ENCODE data around the gene SLC12A4.
"Not testable (repeated sequence)": the region's sequence is repeated elsewhere in the genome, so short reads cannot be mapped to it uniquely, and the experiment has no call there.

SLC12A4 gene

DNA sequence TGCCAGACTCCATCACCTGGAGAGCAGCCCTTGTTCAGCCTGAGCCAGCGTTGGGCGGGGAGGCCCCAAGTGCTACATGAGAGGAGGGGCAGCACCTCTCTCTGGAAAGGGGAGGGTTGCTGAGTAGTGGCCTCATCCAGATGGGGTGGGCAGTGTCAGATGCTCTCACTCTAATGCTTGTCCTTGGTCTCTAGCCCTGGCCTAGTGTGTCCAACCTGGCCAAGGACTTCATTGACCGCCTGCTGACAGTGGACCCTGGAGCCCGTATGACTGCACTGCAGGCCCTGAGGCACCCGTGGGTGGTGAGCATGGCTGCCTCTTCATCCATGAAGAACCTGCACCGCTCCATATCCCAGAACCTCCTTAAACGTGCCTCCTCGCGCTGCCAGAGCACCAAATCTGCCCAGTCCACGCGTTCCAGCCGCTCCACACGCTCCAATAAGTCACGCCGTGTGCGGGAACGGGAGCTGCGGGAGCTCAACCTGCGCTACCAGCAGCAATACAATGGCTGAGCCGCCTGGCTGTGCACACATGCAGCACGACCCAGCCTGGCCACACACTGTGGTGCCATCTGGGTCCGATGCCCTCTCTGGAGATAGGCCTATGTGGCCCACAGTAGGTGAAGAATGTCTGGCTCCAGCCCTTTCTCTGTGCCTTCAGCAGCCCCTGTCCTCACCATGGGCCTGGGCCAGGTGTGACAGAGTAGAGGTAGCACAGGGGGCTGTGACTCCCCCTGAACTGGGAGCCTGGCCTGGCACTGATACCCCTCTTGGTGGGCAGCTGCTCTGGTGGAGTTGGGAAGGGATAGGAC is 41.1 kb downstream of the SLC12A4 start:
- DNase-seq (ENCODE audit: low read depth in 2 of 2): no peak

DNA sequence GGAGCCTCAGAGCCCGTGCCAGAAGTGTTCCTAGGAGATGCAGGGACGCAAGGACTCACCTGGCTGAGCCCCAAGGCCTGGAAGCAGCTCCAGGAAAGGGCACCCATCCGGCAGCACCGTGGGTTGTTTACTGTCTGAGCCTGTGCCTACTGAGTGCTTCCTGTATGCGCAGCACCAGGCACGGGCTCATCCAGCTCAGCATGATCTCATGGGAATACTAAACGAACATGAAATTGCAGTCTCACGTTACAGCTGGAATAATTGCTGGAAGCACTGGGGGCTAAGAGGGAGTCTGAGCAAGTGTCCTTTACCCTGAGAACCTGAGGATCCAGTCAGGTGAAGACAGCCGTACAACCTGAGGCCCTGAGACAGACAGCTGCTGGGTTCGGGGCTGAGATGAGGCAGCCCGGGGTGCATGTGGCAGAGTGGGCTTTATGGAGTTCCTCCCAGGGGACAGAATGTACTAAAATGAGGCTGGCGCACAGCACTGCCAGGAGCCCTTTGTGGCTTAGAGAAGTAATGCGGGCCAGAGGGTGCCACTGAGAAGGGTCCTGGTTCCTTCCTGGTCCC is 42.2 kb downstream of the SLC12A4 start:
- no peak for DNase-seq (ENCODE audit: low read depth in 2 of 2)

DNA sequence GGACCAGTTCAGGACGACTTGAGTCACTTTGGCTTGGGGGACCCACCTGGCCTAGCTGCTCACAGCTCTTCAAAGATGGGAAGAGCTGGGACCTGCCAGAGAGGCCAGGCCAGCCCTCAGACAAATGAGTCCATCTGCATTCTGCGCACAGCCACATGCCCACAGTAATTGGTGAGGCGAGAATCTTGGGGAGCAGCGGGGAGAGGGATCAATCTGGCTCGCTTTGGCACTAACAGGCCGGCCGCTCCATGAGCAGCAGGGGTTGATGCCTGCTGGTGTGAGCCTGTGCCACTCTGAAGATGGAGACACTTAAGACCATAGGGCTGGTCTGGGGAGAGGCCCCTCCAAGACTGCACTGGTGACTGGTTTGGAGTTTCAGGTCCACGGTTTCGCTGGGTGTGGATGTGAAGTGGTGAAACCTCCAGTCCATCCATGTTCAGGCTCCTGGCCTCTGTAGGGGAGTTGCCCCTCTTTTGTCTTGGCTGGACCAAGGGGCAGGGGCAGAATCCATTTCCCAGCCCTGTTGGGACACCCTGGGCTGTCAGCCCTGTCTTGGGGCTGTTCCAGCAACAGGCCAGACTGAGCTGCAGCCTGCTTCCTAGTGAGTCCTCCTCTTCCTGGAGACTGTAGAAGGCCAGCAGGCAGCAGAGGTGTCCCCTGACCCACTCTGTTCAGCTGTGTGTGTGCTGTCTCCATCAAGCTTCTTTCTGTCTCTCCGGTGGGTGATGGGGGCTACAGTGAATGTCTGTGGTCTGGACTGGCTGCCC is 44.1 kb downstream of the SLC12A4 start:
- no peak for DNase-seq (ENCODE audit: low read depth in 2 of 2)

DNA sequence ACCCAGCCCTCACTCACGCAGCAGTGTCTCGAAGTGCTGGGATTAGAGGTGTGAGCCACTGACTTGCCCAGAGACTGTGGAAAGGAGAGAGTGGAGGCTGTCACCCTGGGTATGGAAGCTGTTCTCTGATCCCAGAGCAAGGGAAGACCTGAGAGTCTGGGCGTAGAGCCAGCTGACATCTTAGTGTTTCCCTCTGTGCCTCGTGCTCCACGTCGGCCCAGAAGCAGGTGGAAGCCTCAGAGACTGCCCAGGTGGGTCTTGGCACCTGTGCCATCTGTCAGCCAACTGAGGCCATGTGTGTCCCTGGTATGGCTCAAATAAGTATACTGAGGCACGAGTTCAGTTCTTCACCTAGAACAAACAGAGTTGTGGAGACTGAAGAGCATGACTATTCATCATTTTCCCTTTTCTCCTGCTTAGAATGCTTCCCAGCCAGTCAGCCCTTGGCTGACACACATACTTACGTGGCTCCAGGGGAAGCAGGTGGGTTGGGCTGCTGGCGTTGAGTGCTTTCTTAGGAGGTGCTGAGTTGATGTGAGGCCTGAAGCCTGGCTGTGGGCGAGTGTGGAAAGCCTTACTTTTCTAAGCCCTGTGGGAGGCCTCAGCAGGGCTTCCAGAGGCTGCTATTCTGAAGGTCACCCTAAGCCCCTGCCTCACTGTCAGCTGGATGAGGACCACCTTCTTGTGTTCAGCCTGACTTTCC is 44.9 kb downstream of the SLC12A4 start:
- no peak for DNase-seq (ENCODE audit: low read depth in 2 of 2)

DNA sequence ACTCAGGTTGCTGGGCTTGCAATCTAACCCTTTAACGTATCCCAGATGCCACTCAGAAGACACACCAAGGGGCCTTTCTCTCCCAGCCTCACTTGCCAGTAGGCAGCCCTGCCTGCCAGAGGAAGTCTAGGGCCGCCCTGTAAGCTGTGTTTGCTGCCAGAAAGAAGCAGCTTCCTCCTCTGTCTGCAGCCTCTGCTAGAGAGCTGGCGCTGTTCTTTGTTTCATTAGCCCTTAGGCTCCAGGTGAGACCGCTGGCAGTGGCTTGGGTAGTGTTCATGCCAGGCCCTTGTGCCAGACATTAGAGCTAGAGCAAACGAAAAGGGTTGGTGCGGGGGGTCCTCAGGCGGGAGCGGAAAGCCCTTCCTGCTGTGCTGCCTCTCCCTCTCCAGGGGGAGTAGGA is 45.7 kb downstream of the SLC12A4 start:
- DNase-seq (ENCODE audit: low read depth in 2 of 2): no peak

DNA sequence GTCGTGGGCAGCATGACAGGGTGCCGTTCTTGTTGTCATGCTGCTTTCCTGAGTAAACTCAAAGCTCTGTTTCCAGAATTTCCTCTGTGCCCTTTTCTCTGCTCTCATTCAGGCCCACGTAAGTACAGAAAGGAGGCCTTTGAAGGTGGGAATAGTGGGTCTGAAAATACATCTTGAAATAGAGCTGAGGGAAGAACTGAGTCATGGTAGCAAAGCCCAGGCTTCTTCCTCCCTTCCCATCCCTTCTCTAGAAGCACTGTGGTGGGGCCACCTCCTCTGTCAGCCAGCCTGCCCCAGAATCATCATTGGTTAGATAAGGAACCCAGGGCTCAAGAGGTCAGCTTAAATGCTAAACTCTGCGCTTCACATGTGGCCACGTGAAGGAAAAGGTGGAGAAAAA is 46.2 kb downstream of the SLC12A4 start:
- no peak for DNase-seq (ENCODE audit: low read depth in 2 of 2)

DNA sequence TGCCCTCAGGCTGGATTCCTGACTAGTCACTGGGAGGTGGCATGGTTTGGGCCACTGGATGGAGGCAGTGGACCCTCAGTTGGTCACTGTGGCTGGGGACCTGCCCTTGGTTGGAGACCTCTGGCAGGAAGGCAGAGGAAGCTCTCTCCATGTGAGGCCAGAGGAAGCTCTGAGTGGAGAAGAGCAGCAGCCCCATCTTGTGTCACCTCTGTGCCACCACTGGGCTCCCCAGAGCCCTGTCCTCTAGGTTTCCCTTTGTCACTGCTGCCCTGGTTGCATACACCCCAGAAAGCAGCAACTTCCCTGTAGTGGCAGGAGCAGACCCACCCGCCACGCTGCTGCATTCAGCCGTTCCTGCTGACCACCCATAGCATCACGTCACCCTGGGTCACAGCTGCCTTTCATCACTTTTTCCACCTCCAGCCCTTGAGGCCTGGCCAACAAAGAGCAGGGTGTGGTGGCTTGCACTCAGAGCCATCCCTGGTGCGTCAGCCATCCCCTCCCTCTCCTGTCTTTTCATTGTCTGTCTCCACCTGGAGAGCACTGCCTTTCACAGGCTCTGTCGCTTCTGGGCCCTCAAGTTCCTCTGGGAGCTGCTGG is 48.7 kb downstream of the SLC12A4 start:
- no peak for DNase-seq (ENCODE audit: low read depth in 2 of 2)

DNA sequence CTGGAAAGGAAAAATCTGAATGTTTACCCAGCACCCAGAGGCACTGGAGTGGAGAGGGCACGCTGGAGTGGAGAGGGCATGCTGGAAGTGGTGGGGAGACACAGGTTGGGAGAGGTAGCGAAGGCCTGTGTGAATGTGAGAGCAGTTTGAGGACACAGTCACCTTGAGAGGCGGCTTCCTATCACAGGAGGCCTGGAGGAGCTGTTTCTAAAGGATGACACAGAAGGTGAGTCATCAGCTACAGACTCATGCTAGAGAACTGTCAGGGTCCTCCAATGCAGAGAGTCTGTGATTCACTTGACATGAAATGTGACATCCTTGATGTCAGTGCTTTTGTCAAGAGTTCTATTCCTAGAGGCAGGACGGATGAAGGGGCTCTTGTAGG is 50.6 kb downstream of the SLC12A4 start:
- no peak for DNase-seq (ENCODE audit: low read depth in 2 of 2)

DNA sequence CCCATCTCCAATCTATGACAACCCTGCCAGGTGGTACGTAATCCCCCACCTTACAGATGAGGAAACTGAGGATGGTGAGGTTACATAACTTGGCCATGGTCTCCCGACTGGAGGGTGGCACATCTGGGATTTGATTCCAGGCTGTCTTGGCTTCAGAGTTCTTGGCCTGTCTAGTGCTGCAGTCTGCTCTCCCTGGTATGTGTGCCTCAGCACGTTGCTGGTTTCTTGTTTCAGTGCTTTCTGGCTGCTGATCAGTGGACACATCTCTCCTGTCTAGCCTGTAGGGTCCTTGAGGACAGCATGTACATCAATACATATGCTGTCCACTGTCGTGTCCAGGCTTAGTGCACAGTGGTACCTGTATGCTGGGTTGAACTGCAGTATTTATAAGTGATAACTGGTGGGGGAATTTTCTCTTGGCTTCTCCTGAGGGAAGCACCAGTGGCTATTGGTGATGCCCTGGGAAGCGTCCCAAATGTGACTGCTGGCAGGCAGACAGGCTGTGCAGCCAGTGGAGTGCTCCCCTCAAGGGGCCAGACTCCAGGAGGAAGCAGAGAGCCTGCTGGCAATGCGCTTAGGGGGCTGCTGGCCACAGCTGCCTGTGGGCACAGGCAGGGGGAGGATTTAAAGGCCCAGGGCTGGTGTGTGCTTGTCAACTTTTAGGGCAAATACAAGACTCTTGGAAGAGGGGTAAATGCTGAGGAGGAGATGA is 51.1 kb downstream of the SLC12A4 start:
- no peak for DNase-seq (ENCODE audit: low read depth in 2 of 2)

DNA sequence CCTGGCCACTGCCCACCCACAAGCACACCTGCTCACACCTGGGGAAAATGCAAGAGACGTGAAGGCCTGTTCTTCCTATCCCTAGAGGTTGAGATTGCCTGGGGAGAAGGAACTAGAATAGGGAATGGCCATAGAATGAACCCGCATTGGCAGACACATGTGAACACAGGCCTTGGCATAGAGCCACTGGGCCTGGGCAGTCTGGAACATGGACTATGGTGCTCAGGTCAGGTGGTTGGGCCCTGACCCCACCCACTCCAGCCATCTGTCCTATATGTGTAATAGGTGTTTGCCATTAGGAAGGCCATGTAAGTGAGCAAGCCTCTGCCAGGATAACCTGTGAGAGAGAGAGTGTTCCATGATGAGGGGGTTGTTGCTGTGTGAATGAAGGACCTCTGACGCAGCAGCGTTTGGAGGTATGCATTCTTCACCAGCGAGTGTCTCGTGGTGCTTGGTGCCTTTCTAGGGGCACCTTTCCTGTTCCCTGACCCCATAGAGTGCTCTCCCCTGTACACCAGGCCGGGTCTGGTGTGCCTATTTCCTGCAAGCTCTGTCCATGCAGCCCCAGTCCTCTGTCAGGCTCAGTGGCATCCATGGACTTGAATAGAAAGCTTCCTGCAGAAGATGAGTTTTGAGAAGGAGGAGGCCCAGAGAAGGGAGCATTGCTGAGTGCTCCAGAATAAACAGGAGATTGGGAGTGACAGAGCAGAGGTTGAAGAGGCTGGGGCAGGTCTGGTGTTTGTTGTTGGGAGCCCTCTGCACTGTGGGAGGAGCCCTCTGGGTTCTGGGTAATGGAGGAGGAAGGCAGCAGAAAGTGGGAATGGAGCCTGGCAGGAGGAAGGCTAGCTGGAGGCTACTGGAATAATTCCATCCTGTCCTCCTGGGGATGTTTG is 52.4 kb downstream of the SLC12A4 start:
- DNase-seq (ENCODE audit: low read depth in 2 of 2): no peak

DNA sequence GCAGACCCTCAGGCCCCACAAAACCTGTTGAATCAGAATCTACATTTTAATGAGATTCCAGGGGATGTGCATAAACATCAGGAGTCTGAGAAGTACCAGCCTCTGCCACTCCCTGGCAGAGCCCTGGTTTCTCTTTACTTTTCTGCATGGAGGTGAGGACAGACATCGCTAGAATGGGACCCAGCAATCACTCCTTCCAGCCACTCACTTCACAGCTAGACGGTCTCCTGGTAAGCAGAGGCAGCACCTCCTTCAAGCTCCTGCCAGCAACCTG is 53.0 kb downstream of the SLC12A4 start:
- not testable (repeated sequence) for DNase-seq (ENCODE audit: low read depth in 2 of 2)

DNA sequence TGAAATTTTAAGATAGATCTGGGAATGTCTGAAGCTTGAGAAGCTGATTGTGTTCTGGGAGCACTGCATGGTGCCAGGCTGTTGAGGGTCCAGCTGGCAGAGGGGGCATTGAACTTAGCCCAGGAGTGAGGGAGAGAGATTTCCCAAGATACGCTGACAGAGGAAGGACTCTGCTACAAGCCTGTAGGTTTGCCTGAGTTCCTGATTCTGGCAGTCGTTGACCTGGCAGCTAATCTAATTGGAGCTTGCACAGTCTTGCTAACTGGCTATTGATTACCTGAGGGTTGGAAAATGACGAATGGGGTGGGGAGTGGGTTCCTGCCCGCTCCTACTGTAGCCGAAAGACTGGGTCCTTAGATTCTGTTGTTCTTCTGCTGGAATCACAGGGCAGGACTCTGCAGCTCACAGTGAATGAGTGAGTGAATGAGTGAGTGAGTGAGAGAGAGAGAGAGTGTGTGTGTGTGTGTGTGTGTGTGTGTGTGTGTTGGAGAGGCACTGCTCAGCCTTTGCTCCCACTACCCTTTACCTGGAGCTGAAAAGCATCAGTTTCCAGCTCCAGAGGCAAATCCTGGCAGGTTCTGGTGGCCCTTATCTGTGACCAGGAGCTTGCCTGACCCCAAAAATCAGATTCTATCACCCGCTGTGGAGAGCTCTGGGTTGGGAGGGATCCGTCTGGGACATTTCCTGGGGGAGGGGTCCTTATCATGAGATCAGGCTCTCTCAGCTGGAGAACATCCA is 53.5 kb downstream of the SLC12A4 start:
- no peak for DNase-seq (ENCODE audit: low read depth in 2 of 2)

DNA sequence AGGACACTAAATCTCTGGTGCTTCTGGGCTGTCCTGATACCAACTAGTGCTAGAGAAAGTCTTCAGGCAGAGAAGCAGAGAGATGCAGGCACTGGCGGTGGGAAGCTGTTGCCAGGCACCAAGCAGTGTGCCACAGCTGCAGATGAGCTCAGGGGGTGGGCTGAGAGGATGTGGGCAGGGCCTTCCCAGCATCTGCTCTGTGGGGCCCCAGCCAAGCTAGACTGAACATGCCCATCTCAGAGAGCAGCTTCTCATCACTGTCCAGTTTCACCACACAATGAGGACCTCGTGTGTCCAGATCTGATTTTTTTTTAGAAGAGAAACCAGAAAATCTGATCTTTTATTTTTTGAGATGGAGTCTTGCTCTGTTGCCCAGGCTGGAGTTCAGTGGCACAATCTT is 58.3 kb downstream of the SLC12A4 start:
- DNase-seq (ENCODE audit: low read depth in 2 of 2): no peak

DNA sequence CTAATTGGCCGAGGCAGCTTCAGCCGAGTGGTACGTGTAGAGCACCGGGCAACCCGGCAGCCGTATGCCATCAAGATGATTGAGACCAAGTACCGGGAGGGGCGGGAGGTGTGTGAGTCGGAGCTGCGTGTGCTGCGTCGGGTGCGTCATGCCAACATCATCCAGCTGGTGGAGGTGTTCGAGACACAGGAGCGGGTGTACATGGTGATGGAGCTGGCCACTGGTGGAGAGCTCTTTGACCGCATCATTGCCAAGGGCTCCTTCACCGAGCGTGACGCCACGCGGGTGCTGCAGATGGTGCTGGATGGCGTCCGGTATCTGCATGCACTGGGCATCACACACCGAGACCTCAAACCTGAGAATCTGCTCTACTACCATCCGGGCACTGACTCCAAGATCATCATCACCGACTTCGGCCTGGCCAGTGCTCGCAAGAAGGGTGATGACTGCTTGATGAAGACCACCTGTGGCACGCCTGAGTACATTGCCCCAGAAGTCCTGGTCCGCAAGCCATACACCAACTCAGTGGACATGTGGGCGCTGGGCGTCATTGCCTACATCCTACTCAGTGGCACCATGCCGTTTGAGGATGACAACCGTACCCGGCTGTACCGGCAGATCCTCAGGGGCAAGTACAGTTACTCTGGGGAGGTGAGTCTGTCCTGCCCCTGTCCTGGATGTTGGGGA is 59.2 kb downstream of the SLC12A4 start:
- no peak for DNase-seq (ENCODE audit: low read depth in 2 of 2)

DNA sequence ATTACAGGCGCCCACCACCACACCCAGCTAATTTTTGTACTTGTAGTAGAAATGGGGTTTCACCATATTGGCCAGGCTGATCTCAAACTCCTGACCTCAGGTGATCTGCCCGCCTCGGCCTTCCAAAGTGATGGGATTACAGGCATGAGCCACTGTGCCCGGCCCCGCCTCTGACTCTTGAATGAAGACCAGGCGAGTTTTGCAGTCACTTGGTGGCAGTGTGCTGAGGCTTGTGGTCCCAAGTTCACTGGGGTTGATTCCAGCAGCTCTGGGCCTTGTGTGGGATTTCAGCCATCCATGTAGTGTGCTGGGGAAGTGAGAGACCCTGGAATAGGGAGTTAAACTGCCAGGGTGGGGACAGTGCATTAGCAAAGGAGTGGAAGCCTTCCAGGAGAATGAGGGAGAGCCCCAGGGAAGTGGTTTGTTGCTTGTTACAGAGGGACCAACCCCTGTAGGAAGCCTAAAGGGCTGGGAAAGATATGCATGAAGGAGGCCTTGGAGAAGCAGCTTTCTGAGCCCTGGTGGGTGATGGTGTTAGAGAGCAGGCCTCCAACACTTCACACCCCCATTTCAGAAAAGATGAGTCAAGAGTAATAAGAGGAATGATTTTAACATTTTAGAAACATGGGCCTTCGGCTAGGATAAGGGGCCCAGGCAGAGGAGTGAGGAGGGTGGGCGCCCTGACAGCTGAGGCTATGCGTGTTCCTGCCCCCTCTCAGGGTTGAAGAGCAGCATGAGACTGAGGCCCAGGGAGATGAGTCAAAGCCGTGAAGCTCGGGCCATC is 60.8 kb downstream of the SLC12A4 start:
- no peak for DNase-seq (ENCODE audit: low read depth in 2 of 2)

DNA sequence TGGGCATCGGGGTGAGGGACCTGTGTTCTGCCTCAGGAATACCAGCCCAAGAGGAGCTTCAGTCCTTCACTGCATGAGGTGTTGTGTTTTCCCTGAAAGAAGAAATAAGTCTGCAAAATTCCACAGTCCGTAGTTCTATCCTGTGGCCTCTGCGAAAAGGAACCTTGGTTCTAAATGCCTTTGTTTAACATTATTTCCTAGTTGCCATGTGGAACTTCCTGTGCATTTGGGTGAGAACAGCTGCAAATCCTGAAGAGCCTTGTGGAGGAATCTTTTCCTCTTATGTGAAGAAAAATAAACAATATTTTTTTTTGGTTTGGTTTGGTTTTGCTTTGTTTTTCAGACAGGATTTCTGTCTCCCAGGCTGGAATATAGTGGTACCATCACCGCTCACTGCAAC is 65.6 kb downstream of the SLC12A4 start:
- DNase-seq (ENCODE audit: low read depth in 2 of 2): no peak

DNA sequence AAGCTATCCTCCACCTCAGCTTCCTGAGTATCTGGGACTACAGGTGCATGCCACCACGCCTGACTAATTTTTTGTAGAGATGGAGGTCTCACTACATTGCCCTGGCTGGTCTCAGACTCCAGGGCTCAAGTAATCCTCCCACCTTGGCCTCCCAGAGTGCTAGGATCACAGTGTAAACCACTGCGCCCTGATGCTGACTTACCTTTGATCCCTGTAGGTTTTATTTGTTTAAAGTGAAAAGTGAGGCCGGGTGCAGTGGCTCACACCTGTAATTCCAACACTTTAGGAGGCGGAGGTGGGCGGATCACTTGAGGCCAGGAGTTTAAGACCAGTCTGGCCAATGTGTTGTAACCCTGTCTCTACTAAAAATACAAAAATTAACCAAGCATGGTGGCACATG is 66.7 kb downstream of the SLC12A4 start:
- no peak for DNase-seq (ENCODE audit: low read depth in 2 of 2)

DNA sequence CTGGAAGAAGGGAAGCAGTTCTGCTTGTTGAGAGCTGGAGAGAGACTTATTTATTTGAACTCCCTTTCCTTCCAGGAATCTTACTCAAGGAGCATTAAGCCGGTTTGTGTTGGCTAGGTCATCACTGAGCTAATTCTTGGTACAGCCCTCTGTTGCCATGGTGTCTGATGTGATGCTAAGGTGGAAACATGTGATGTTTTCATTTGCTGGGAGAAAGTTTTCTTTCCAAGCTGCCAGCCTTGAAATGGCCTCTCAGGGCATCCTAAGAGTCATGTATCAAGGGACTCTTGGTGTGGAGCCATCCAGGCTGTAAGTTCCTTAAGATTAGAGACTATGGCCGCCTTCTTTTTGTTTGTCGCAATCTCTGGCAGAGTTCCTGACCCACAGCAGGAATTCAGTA is 71.2 kb downstream of the SLC12A4 start:
- no peak for DNase-seq (ENCODE audit: low read depth in 2 of 2)
